ENCODE results near the gene LRRC10. TPM values are rescaled to one million over a fixed set of nuclear protein-coding genes. Genes with fewer than 3 reads are reported as not detected.

The LRRC10 gene
- total RNA-seq, 4 donors from 2014 or later: not detected

GRCh38 chr12:69570545-69571399, 39.9 kb downstream of the LRRC10 start:
- no peaks in the 10 kb centered on the region for H3K9me3 ChIP-seq
- DNase-seq: peak; percentile 43 to 63
- intact Hi-C loops (cut with DNase I; ENCODE audit: low total_unique reads): loop anchor here (10.0 kb wide), 1 partner anchor 156 kb away; no protein-coding TSS in a partner anchor

GRCh38 chr12:69570000-69570516, 40.6 kb downstream of the LRRC10 start:
- H3K4me3 ChIP-seq: no peak overlapping the region
- TF ChIP-seq POLR2A (IDR thresholded peaks at IDR 0.05): no peak
- TF ChIP-seq CTCF (IDR thresholded peaks at IDR 0.05): no peak
- H3K9me3 ChIP-seq: no peaks in the 10 kb centered on the region
- intact Hi-C loops (cut with DNase I; ENCODE audit: low total_unique reads): loop anchor here (10.0 kb wide), 1 partner anchor 155 kb away; no protein-coding TSS in a partner anchor
- H3K27me3 ChIP-seq: no peaks in the 10 kb centered on the region
- H3K4me1 ChIP-seq: no peaks in the 10 kb centered on the region
- DNase-seq: no peak
- H3K36me3 ChIP-seq: no peaks in the 10 kb centered on the region
- H3K27ac ChIP-seq: no peak overlapping the region

More at GRCh38 chr12:69570545-69571399, 39.9 kb downstream of the LRRC10 start:
- Histone ChIP-seq H3K4me3 (no peak overlapping the region), H3K27me3 (no peaks in the 10 kb centered on the region), H3K27ac (no peak overlapping the region), H3K4me1 (no peaks in the 10 kb centered on the region), H3K36me3 (no peaks in the 10 kb centered on the region)
- TF ChIP-seq POLR2A (IDR thresholded peaks at IDR 0.05): no peak
- peak; percentile 73 to 82 (median 77) for TF ChIP-seq CTCF (IDR thresholded peaks at IDR 0.05)

- H3K9me3 ChIP-seq: no peaks in the 10 kb centered on the region
- no peak overlapping the region for H3K27ac ChIP-seq
- no peak for DNase-seq
- no peaks in the 10 kb centered on the region for H3K36me3 ChIP-seq
- intact Hi-C loops (cut with DNase I; ENCODE audit: low total_unique reads): no loop called here
- no peaks in the 10 kb centered on the region for H3K27me3 ChIP-seq
- TF ChIP-seq CTCF (IDR thresholded peaks at IDR 0.05): no peak
- TF ChIP-seq POLR2A (IDR thresholded peaks at IDR 0.05): no peak
- no peak overlapping the region for H3K4me3 ChIP-seq
- no peaks in the 10 kb centered on the region for H3K4me1 ChIP-seq
These were observed 41.5 kb downstream of the LRRC10 start for GRCh38 chr12:69569236-69569635.

- Histone ChIP-seq H3K4me3 (no peak overlapping the region), H3K4me1 (no peaks in the 10 kb centered on the region), H3K36me3 (no peaks in the 10 kb centered on the region), H3K27ac (no peak overlapping the region), H3K27me3 (no peaks in the 10 kb centered on the region), H3K9me3 (no peaks in the 10 kb centered on the region)
- TF ChIP-seq POLR2A (IDR thresholded peaks at IDR 0.05): no peak
- no peak for TF ChIP-seq CTCF (IDR thresholded peaks at IDR 0.05)
- no peak for DNase-seq
- intact Hi-C loops (cut with DNase I; ENCODE audit: low total_unique reads): no loop called here
These were observed 44.1 kb downstream of the LRRC10 start for GRCh38 chr12:69566603-69567002.

GRCh38 chr12:69563166-69563762, 47.4 kb downstream of the LRRC10 start:
- Histone ChIP-seq H3K4me1 (no peaks in the 10 kb centered on the region), H3K27ac (no peak overlapping the region), H3K4me3 (no peak overlapping the region), H3K9me3 (no peaks in the 10 kb centered on the region), H3K27me3 (no peaks in the 10 kb centered on the region), H3K36me3 (no peaks in the 10 kb centered on the region)
- intact Hi-C loops (cut with DNase I; ENCODE audit: low total_unique reads): no loop called here
- DNase-seq: no peak
- TF ChIP-seq CTCF (IDR thresholded peaks at IDR 0.05) (no peak), POLR2A (IDR thresholded peaks at IDR 0.05) (no peak)

All from uterus (tissue), 4 donors.